Measurements from ENCODE around the gene GSTA4. TPM values are rescaled to one million over a fixed set of nuclear protein-coding genes. Genes with fewer than 3 reads are reported as not detected.

Gene GSTA4
- total RNA-seq, 2 experiments from 2014 or later: 2.9 to 3.5 TPM

DNA sequence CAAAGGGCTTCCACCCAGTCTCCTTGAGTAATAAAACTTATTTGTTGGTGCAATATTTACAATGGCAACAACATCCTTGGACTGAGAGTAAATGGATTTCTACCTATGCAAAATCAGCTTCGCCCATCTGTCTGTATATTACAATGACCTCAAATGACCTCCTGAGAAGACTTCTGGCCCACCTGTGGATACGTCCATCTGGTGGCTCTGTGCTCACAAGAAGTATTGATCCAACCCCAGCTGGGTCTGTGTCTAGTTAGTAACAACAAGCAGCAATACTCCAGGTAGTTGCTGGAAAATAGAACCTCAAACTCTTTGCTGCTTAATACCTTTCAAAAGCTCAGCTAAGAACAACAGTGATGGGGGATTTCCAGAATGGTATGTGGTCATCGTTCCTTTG is 34.7 kb upstream of the GSTA4 start:
- H3K9me3 Mint-ChIP-seq (ENCODE audit: insufficient read depth): no peaks in the 10 kb centered on the region
- ChIA-PET CTCF (no interaction called here), POLR2A (no interaction called here)
- ATAC-seq (no peak), DNase-seq (no peak)
- no peak overlapping the region for H3K4me3 Mint-ChIP-seq
- no peak overlapping the region for H3K27ac Mint-ChIP-seq
- H3K36me3 Mint-ChIP-seq (ENCODE audit: low read depth): no peaks in the 10 kb centered on the region
- no peaks in the 10 kb centered on the region for H3K27me3 Mint-ChIP-seq (ENCODE audit: low read depth)
- H3K4me1 Mint-ChIP-seq (ENCODE audit: low read depth): no peaks in the 10 kb centered on the region

DNA sequence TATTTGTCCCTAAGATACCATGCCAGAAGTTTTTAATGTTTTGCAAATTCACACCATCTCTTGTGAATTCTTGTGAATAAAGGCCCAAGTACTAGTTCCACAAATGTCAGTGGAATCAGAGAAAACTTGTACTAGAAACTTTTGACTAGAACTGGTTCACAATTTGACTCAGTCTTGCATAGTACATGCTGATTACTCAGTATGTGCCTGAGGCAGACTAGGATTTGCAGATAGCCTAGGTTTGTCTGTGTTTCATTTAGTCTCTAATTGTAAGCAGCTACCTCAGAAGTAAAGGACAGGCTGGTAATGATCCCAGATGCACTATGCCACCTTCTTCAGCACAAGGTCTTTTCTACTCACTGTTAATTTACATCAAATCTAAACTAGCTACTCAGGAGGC is 34.2 kb upstream of the GSTA4 start:
- Mint-ChIP-seq H3K4me1 (ENCODE audit: low read depth) (no peaks in the 10 kb centered on the region), H3K4me3 (no peak overlapping the region), H3K27me3 (ENCODE audit: low read depth) (no peaks in the 10 kb centered on the region), H3K9me3 (ENCODE audit: insufficient read depth) (no peaks in the 10 kb centered on the region), H3K36me3 (ENCODE audit: low read depth) (no peaks in the 10 kb centered on the region), H3K27ac (no peak overlapping the region)
- CTCF ChIA-PET: no interaction called here
- POLR2A ChIA-PET: no interaction called here
- DNase-seq: no peak
- no peak for ATAC-seq

DNA sequence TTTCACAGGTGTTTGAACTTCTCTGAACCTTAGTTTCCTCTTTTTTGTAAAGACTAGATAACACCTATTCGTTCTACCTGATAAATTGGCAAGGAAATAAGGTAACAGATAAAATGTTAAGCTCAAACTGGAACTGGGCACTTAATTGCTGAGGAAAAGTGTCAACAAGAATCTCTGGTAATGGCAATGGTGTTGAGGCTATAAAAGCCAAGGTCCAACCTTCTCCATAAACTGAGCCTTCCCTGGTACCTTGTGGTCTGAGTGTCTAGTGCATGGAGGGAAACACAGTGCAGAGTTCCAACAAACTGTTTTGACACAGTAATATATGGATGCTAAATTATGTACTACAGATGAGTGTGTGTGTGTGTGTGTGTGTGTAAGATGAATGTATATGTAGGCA is 33.4 kb upstream of the GSTA4 start:
- Mint-ChIP-seq H3K36me3 (ENCODE audit: low read depth) (no peaks in the 10 kb centered on the region), H3K4me3 (no peak overlapping the region), H3K27me3 (ENCODE audit: low read depth) (no peaks in the 10 kb centered on the region), H3K27ac (no peak overlapping the region), H3K4me1 (ENCODE audit: low read depth) (no peaks in the 10 kb centered on the region), H3K9me3 (ENCODE audit: insufficient read depth) (no peaks in the 10 kb centered on the region)
- ChIA-PET POLR2A (no interaction called here), CTCF (no interaction called here)
- ATAC-seq: no peak
- DNase-seq: no peak

DNA sequence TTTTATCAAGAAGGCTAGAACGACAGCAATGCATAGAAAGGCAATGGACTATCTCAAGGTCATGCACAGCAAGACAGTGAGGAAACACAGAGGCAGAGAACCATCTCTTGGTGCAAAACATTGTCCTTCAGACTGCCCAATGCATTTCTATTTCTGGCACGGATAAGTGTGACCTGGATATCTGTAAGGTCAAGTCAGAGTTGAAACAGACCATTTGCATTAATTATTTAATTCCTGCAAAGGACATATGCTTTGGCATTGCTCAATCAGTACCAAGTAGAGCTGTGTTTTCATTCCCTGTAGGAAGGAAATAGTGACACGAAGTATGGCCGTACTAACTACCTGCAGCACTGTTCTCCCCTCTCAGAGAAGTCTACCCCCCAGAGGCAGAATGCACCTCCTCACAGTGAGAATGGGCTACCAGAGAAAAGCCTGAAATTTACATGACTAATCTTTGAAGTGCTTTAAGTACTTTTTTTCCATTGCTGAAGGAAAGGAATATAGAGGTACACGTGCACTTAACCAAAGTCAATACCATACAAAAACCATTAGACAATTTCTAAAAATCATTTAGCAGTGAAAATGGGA is 32.1 kb upstream of the GSTA4 start:
- no peak for ATAC-seq
- DNase-seq: no peak
- POLR2A ChIA-PET: no interaction called here
- Mint-ChIP-seq H3K27me3 (ENCODE audit: low read depth) (no peaks in the 10 kb centered on the region), H3K36me3 (ENCODE audit: low read depth) (no peaks in the 10 kb centered on the region), H3K4me1 (ENCODE audit: low read depth) (no peaks in the 10 kb centered on the region), H3K9me3 (ENCODE audit: insufficient read depth) (no peaks in the 10 kb centered on the region), H3K27ac (no peak overlapping the region), H3K4me3 (no peak overlapping the region)
- CTCF ChIA-PET: no interaction called here

DNA sequence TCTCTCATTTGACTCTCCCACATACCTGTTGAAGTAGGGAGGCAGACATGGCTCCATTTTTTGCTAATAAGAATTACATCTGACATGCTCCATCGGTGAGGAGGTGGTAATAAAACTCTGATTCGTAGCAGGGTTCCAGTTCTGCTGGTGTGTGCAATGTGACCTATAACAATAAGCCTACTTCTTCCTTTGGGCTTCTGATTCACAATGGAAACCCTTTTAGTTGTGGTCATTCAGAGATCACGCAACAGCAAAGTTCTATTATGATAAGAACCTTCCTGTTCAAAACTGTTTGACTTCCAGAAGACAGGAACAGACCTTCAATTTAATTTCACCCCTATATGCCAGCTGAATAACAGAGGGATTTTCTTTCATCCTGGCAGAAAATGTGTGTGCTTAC is 31.4 kb upstream of the GSTA4 start:
- no peaks in the 10 kb centered on the region for H3K27me3 Mint-ChIP-seq (ENCODE audit: low read depth)
- H3K4me1 Mint-ChIP-seq (ENCODE audit: low read depth): no peaks in the 10 kb centered on the region
- ATAC-seq (no peak), DNase-seq (no peak)
- H3K27ac Mint-ChIP-seq: no peak overlapping the region
- H3K9me3 Mint-ChIP-seq (ENCODE audit: insufficient read depth): no peaks in the 10 kb centered on the region
- no peak overlapping the region for H3K4me3 Mint-ChIP-seq
- ChIA-PET POLR2A (no interaction called here), CTCF (no interaction called here)
- no peaks in the 10 kb centered on the region for H3K36me3 Mint-ChIP-seq (ENCODE audit: low read depth)

DNA sequence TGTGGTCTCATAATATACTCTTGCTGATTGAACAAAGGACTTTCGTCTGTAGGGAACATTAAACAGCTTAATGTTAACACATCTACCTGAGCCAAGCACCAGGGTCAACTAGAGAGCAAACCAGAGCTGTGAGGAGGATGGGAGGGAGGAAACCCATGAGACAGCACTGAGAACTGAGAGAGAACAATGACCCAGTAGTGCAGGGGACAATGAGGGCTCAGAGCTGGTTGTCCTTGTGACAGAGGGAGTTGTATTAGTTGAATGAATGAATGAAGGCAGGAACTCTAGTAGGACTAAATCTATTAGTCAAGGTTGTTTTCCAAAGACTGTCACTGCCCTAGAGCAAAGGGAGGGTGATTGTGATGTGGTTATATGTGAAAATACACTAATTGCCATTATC is 28.2 kb upstream of the GSTA4 start:
- Mint-ChIP-seq H3K27me3 (ENCODE audit: low read depth) (no peaks in the 10 kb centered on the region), H3K4me3 (no peak overlapping the region), H3K36me3 (ENCODE audit: low read depth) (no peaks in the 10 kb centered on the region), H3K27ac (no peak overlapping the region), H3K9me3 (ENCODE audit: insufficient read depth) (no peaks in the 10 kb centered on the region), H3K4me1 (ENCODE audit: low read depth) (peaks cover 4% of the 10 kb centered on the region)
- ATAC-seq (no peak), DNase-seq (no peak)
- ChIA-PET POLR2A (no interaction called here), CTCF (interaction anchor here (1.9 kb wide), 1 partner anchor 27 kb away, joined by 4 read pairs; no protein-coding TSS in a partner anchor)

DNA sequence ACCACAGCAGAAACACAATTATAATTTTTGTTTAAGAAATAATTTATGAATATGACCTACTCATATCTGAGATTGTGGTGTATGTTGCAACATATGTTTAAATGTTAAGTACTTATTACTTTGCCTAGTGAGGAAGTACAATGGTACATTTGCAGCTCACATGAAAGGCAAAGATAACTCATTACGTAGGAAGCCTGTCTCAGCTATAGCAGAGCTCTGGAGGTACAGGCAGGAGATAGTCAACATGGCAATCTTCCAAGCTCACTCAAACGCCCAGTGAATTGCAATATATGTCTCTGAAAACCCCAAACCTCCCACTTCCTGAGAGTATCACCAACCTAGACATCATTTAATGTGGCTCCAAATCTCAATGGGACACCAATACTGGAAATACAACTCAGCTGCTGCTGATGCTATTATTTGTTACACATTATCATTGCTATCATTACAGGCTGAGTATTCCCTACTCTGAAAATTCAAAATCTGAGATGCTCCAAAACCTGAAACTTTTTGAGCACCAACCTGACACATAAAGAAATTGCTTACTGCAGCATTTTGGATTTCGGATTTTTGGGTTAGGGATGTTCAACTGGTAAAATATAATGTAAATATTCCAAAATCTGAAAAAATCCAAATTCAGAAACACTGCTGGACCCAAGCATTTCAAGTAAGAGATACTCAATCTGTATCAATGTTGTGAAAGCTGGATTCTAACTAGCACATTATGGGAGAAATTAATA is 25.1 kb upstream of the GSTA4 start:
- POLR2A ChIA-PET: no interaction called here
- Mint-ChIP-seq H3K9me3 (ENCODE audit: insufficient read depth) (no peaks in the 10 kb centered on the region), H3K4me3 (no peak overlapping the region), H3K36me3 (ENCODE audit: low read depth) (no peaks in the 10 kb centered on the region), H3K27me3 (ENCODE audit: low read depth) (no peaks in the 10 kb centered on the region), H3K27ac (no peak overlapping the region), H3K4me1 (ENCODE audit: low read depth) (peaks cover 4% of the 10 kb centered on the region)
- ATAC-seq (no peak), DNase-seq (no peak)
- CTCF ChIA-PET: no interaction called here

DNA sequence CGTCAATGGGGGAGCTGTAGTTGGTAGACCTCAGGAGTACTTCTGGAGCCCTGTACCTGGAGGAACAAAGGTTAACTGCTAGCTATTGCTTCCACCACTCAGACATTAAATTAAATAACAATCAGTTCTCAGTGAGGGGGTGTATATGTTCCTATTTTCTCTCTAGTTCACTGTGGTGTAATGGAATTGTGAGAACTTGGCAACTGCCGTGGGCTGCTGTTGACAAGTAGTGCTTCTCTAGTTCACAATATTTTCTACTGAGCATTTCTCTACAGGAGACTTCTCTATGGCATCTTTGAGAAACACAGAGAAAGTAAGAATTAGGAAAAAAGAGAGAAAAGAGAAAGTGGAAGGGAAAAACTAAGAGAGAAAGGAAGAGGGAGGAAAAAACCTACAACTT is 23.4 kb upstream of the GSTA4 start:
- no peak overlapping the region for H3K4me3 Mint-ChIP-seq
- no peak for DNase-seq
- peaks cover 4% of the 10 kb centered on the region for H3K4me1 Mint-ChIP-seq (ENCODE audit: low read depth)
- ChIA-PET CTCF (no interaction called here), POLR2A (no interaction called here)
- H3K9me3 Mint-ChIP-seq (ENCODE audit: insufficient read depth): no peaks in the 10 kb centered on the region
- peaks cover 4% of the 10 kb centered on the region for H3K36me3 Mint-ChIP-seq (ENCODE audit: low read depth)
- no peaks in the 10 kb centered on the region for H3K27me3 Mint-ChIP-seq (ENCODE audit: low read depth)
- no peak for ATAC-seq
- no peak overlapping the region for H3K27ac Mint-ChIP-seq

DNA sequence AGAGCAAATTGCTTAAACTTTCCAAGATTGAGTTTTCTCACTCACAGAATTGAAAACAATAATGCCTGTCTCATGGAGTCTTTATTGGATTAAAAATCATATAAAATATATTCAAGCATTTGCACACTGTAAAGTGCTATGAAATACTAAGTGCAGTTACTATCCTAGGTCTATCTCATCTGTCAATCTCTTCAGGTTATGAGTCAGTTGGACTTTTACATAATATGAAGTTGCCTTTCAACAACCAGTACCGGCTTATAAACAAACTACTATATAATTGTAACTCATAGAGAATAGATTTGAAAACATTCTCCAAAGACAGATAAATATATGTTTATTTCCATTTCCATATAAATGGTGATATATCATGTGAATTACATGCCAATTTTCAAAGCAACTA is 20.4 kb upstream of the GSTA4 start:
- no peak for ATAC-seq
- Mint-ChIP-seq H3K36me3 (ENCODE audit: low read depth) (peaks cover 13% of the 10 kb centered on the region), H3K4me1 (ENCODE audit: low read depth) (peaks cover 4% of the 10 kb centered on the region), H3K27ac (no peak overlapping the region), H3K27me3 (ENCODE audit: low read depth) (no peaks in the 10 kb centered on the region), H3K4me3 (no peak overlapping the region), H3K9me3 (ENCODE audit: insufficient read depth) (no peaks in the 10 kb centered on the region)
- DNase-seq: no peak
- ChIA-PET POLR2A (no interaction called here), CTCF (no interaction called here)

DNA sequence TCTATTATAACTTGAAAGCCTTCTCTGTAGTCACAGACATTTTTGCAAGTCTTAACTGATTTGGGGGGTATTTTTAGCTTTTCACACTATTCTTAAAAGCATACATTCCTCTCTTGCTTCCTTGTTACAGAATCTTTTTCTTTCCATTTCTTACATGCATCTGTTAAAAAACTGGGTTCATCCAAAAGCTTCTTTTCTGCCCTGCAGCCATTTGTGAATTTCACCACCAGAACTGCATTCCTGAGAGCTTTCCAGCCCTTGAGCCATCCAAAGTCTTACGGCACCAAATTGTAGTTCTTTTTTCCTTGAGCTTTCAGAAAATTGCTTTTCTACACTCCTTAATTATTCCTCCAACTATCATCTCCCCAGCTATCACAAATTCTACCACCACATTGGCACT is 19.7 kb upstream of the GSTA4 start:
- ChIA-PET POLR2A (no interaction called here), CTCF (no interaction called here)
- no peak overlapping the region for H3K27ac Mint-ChIP-seq
- H3K27me3 Mint-ChIP-seq (ENCODE audit: low read depth): no peaks in the 10 kb centered on the region
- H3K36me3 Mint-ChIP-seq (ENCODE audit: low read depth): peaks cover 13% of the 10 kb centered on the region
- H3K9me3 Mint-ChIP-seq (ENCODE audit: insufficient read depth): no peaks in the 10 kb centered on the region
- no peak overlapping the region for H3K4me3 Mint-ChIP-seq
- ATAC-seq (no peak), DNase-seq (no peak)
- no peaks in the 10 kb centered on the region for H3K4me1 Mint-ChIP-seq (ENCODE audit: low read depth)

DNA sequence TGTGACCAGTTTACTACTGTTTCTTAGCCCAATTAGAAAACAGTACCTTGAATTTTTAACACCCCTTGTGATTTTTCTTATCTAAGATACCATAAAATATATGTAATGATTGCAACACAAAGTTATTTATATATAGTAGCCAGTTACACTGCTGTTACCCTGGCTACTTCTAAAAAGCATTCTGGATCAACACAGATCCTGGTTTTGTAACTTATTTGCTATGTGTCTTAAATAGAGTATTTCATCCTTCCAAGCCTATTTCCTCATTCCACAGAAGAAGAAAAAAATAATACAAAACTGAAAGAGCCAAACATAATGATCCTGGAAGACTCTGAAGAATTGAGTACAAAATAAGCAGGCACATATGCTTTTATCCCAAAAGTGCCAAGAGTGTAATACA is 19.0 kb upstream of the GSTA4 start:
- POLR2A ChIA-PET: no interaction called here
- CTCF ChIA-PET: interaction anchor here (1.2 kb wide), 1 partner anchor 19 kb away, joined by 3 read pairs; the partner anchor contains the start of gene GSTA4
- no peak for DNase-seq
- ATAC-seq: no peak
- Mint-ChIP-seq H3K36me3 (ENCODE audit: low read depth) (peaks cover 16% of the 10 kb centered on the region), H3K27me3 (ENCODE audit: low read depth) (no peaks in the 10 kb centered on the region), H3K9me3 (ENCODE audit: insufficient read depth) (no peaks in the 10 kb centered on the region), H3K4me1 (ENCODE audit: low read depth) (no peaks in the 10 kb centered on the region), H3K4me3 (no peak overlapping the region), H3K27ac (no peak overlapping the region)

DNA sequence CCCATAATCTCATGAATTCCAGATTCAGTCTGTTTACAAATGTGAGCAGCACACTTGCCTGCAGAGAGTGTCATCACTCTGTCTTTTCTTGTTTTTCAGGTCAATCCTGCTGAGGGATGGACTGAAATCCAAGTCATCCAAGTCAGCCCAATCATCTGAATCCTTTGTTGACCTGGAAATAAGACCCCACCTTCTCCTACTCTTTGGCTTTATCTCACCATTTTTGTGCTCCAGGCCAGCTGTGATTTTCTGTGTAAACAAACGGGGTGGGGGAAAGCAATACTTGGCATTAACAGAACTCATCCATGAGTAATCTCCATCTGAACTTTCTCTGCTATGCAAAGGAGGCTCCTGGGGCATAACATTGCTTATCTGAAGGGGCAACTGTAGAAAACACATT is 16.9 kb upstream of the GSTA4 start:
- Mint-ChIP-seq H3K27me3 (ENCODE audit: low read depth) (no peaks in the 10 kb centered on the region), H3K9me3 (ENCODE audit: insufficient read depth) (no peaks in the 10 kb centered on the region), H3K36me3 (ENCODE audit: low read depth) (peaks cover 18% of the 10 kb centered on the region), H3K4me1 (ENCODE audit: low read depth) (no peaks in the 10 kb centered on the region), H3K27ac (no peak overlapping the region), H3K4me3 (no peak overlapping the region)
- DNase-seq (no peak), ATAC-seq (no peak)
- ChIA-PET POLR2A (no interaction called here), CTCF (no interaction called here)

DNA sequence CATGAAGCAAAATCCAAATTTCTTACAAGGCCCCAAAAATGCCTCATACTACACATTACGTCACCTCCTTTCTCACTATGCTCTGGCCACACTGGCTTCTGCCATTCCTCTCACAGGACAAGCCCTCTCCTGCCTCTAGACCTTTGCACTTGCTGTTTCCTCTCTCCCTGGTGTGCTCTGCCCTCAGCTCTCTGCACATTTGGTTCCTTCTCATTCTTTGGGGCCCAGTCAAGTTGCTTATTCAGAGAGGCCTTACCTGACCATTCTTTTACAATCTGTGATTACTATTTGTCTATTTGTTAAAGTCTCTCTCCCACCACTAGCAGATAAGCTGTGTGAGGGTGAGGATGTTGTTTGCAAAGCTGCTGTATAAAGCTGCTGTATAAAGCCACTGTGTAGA is 15.4 kb upstream of the GSTA4 start:
- no peak overlapping the region for H3K4me3 Mint-ChIP-seq
- no peak for ATAC-seq
- POLR2A ChIA-PET: interaction anchor here (0.6 kb wide), 1 partner anchor 733 kb away, joined by 5 read pairs; no protein-coding TSS in a partner anchor
- no peaks in the 10 kb centered on the region for H3K4me1 Mint-ChIP-seq (ENCODE audit: low read depth)
- no peaks in the 10 kb centered on the region for H3K27me3 Mint-ChIP-seq (ENCODE audit: low read depth)
- H3K9me3 Mint-ChIP-seq (ENCODE audit: insufficient read depth): no peaks in the 10 kb centered on the region
- CTCF ChIA-PET: no interaction called here
- no peak for DNase-seq
- H3K36me3 Mint-ChIP-seq (ENCODE audit: low read depth): peaks cover 23% of the 10 kb centered on the region
- peak overlapping the region; percentile 2 for H3K27ac Mint-ChIP-seq
